ENCODE measurements around the gene PARL. TPM values are rescaled to one million over a fixed set of nuclear protein-coding genes. Genes with fewer than 3 reads are reported as not detected.

Gene PARL
- total RNA-seq, 3 donors from 2014 or later: 67.0 to 71.8 (median 68.9) TPM

- no peak for ATAC-seq
- no peak for DNase-seq
- Histone ChIP-seq H3K36me3 (ENCODE audit: low read depth) (no peaks in the 10 kb centered on the region), H3K4me3 (no peak overlapping the region), H3K4me1 (ENCODE audit: low read depth) (no peaks in the 10 kb centered on the region), H3K9me3 (no peaks in the 10 kb centered on the region)
- intact Hi-C loops (cut with DNase I, micrococcal nuclease): no loop called here
- no peak for TF ChIP-seq CTCF (IDR thresholded peaks at IDR 0.05)
Observed at GRCh38 chr3:183816681-183817510, 67.8 kb downstream of the PARL start.

- no peaks in the 10 kb centered on the region for H3K9me3 ChIP-seq
- intact Hi-C loops (cut with DNase I, micrococcal nuclease): no loop called here
- no peak overlapping the region for H3K4me3 ChIP-seq
- H3K4me1 ChIP-seq (ENCODE audit: low read depth): no peaks in the 10 kb centered on the region
- no peak for TF ChIP-seq CTCF (IDR thresholded peaks at IDR 0.05)
- ATAC-seq (no peak), DNase-seq (no peak)
- no peaks in the 10 kb centered on the region for H3K36me3 ChIP-seq (ENCODE audit: low read depth)
Observed at GRCh38 chr3:183815951-183816475, 68.7 kb downstream of the PARL start.

GRCh38 chr3:183815563-183815940 lies 69.1 kb downstream of the PARL start:
- Histone ChIP-seq H3K36me3 (ENCODE audit: low read depth) (no peaks in the 10 kb centered on the region), H3K9me3 (no peaks in the 10 kb centered on the region), H3K4me3 (no peak overlapping the region), H3K4me1 (ENCODE audit: low read depth) (no peaks in the 10 kb centered on the region)
- no peak for DNase-seq
- ATAC-seq: peak; percentile 25
- TF ChIP-seq CTCF (IDR thresholded peaks at IDR 0.05): no peak
- intact Hi-C loops (cut with DNase I, micrococcal nuclease): no loop called here

- H3K36me3 ChIP-seq (ENCODE audit: low read depth): no peaks in the 10 kb centered on the region
- no peak overlapping the region for H3K4me3 ChIP-seq
- DNase-seq (no peak), ATAC-seq (no peak)
- intact Hi-C loops (cut with DNase I, micrococcal nuclease): no loop called here
- H3K4me1 ChIP-seq (ENCODE audit: low read depth): no peaks in the 10 kb centered on the region
- H3K9me3 ChIP-seq: no peaks in the 10 kb centered on the region
- TF ChIP-seq CTCF (IDR thresholded peaks at IDR 0.05): no peak
Observed at GRCh38 chr3:183814240-183814639, 70.4 kb downstream of the PARL start.

- DNase-seq: no peak
- intact Hi-C loops (cut with DNase I, micrococcal nuclease): no loop called here
- H3K4me1 ChIP-seq (ENCODE audit: low read depth): no peaks in the 10 kb centered on the region
- H3K9me3 ChIP-seq: no peaks in the 10 kb centered on the region
- TF ChIP-seq CTCF (IDR thresholded peaks at IDR 0.05): no peak
- H3K36me3 ChIP-seq (ENCODE audit: low read depth): no peaks in the 10 kb centered on the region
- no peak overlapping the region for H3K4me3 ChIP-seq
- no peak for ATAC-seq
Observed at GRCh38 chr3:183812761-183813445, 71.8 kb downstream of the PARL start.

All from mucosa of descending colon (tissue), 3 donors.